Urinary bladder (tissue), 2 donors: ENCODE data around the gene TM4SF20. TPM values are rescaled to one million over a fixed set of nuclear protein-coding genes. Genes with fewer than 3 reads are reported as not detected.

ENCODE experiments used
- polyA plus RNA-seq: library from polyadenylated mRNA; stranded (reverse); fragments of 200-250 nt; gene quantifications from one replicate; pipeline ENCODE4 v1.2.3, GENCODE V29; 2013
- total RNA-seq: library from RNA; depleted of rRNA; stranded (reverse); fragments of >200 nt; gene quantifications from one replicate; pipeline ENCODE4 v1.2.3, GENCODE V29; 2014
- donor health status: healthy.

TM4SF20 gene
- total and polyA plus RNA-seq, 2 donors, result not detected

Other genes starting within 250 kb of the TM4SF20 start
- gene COL4A4, start 215.1 kb downstream of the TM4SF20 start, total RNA-seq, result 0.90 TPM
- 2.3 TPM for gene COL4A4, start 215.1 kb downstream of the TM4SF20 start, polyA plus RNA-seq
- gene COL4A3, start 214.7 kb downstream of the TM4SF20 start, total RNA-seq, result 0.74 TPM
- gene COL4A3, start 214.7 kb downstream of the TM4SF20 start, polyA plus RNA-seq, result 1.4 TPM
- gene MFF, start 54.1 kb downstream of the TM4SF20 start, total RNA-seq, result 126 TPM
- gene MFF, start 54.1 kb downstream of the TM4SF20 start, polyA plus RNA-seq, result 78.2 TPM
- not detected for gene SCYGR1, start 8.6 kb upstream of the TM4SF20 start, total RNA-seq
- gene SCYGR1, start 8.6 kb upstream of the TM4SF20 start, polyA plus RNA-seq, result not detected
- 49.0 TPM for gene AGFG1, start 92.8 kb upstream of the TM4SF20 start, total RNA-seq
- 46.4 TPM for gene AGFG1, start 92.8 kb upstream of the TM4SF20 start, polyA plus RNA-seq
- gene SCYGR2, start 219.6 kb upstream of the TM4SF20 start, total RNA-seq, result not detected
- not detected for gene SCYGR2, start 219.6 kb upstream of the TM4SF20 start, polyA plus RNA-seq
- not detected for gene SCYGR3, start 235.5 kb upstream of the TM4SF20 start, total RNA-seq
- not detected for gene SCYGR3, start 235.5 kb upstream of the TM4SF20 start, polyA plus RNA-seq
- gene SCYGR4, start 238.2 kb upstream of the TM4SF20 start, total RNA-seq, result not detected
- gene SCYGR4, start 238.2 kb upstream of the TM4SF20 start, polyA plus RNA-seq, result not detected